AG08395 (cell line): Measurements from ENCODE around the gene PPM1H.

ENCODE experiments used
- DNase-seq: peaks from one replicate; pipeline ENCODE4 v3.0.0; 2012; ENCODE audit warnings: mixed read lengths, low spot score

Gene PPM1H

DNA sequence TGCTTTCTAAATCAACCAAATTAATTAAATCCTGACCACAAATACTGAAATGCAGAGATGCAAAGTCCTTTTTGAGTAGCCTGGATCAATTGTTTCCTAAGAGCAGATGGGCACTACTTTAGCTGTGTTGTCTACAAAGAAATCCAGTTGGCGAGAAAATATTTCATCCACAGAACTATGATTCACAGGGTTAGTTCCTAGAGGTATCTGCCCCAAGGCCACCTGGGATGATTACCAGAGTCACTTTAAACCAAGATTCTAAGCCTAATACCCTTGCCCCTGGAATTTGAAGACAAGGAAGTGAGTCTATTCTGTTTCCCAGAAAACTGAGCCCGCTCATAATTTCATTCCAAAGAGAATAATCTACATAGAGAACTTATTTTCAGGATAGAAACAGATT lies 198.4 kb downstream of the PPM1H start:
- no peak for DNase-seq

DNA sequence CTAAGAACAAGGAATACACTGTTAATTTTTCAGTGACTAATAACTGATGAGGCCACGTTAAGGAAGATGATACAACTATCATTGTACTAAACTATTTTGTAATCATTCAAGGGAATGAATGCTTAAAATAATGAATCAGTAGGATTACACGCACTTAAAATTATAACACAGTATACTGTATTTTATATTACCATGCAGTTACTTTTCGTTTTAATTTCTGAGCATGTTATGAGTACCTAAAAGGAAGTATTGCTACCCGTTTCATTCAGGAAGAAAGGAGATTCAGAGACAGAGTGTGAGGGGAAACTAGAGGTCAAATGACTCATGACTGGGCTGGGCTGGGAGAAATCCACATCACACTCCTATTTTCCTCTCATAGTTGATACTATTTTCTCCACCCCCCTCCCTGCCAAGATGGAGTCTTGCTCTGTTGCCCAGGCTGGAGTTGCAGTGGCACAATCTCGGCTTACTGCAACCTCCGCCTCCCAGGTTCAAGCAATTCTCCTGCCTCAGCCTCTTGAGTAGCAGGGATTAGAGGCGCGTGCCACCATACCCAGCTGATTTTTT lies 202.0 kb downstream of the PPM1H start:
- DNase-seq = peak; percentile 74

DNA sequence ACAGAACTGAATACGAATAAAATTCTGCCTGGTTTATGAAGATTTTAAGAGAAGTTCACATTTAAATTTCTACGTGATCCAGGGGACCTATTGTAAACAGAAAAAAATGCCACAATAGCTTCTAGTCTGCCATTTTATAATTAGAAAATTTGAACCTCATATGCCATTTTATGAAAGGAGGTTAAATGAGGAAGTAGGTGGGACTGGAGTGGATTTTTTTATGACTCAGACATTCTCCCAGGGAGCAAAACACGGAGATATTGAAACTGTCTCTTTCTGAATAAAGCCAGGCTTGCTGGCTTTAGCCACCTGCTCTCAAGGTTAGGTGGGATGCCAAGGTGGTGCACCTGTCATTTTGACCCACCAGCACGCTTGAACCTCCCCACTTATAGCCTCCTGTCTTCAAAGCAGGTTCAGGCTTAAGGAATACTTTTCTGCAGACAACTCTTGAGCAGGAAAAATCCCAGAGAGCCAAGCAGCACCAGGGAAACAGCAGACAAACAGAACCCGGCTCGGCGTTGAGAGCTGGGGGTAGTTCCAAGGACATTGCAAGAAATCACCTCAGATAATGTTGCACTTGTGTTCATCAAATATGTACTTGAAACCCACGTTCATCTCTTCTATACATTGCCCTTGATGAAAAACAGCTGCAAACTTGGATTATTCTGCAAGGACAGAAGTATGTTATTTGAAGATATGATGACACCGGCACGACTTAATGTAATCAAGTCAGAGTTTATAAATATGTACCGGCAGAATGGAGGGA lies 203.7 kb downstream of the PPM1H start:
- DNase-seq = peak; percentile 54

DNA sequence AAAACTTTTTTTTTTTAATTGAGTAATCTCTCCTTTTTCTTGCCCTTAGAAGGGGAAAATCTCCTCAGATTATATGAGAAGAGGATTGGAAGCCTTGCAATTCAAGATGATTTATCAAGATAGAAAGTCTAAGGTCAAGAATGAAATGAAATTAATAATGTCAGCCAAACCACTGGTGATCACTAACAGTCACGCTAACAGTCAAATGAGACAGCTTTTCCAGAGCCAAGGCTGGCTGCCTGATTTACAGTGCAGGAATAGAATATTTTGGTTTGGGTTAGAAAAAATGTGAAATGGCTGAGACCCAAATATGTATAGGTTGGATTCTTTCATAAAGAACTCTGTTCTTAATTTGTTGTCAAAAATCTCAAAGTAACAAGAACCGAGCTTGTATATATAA lies 204.3 kb downstream of the PPM1H start:
- peak; percentile 59 for DNase-seq

DNA sequence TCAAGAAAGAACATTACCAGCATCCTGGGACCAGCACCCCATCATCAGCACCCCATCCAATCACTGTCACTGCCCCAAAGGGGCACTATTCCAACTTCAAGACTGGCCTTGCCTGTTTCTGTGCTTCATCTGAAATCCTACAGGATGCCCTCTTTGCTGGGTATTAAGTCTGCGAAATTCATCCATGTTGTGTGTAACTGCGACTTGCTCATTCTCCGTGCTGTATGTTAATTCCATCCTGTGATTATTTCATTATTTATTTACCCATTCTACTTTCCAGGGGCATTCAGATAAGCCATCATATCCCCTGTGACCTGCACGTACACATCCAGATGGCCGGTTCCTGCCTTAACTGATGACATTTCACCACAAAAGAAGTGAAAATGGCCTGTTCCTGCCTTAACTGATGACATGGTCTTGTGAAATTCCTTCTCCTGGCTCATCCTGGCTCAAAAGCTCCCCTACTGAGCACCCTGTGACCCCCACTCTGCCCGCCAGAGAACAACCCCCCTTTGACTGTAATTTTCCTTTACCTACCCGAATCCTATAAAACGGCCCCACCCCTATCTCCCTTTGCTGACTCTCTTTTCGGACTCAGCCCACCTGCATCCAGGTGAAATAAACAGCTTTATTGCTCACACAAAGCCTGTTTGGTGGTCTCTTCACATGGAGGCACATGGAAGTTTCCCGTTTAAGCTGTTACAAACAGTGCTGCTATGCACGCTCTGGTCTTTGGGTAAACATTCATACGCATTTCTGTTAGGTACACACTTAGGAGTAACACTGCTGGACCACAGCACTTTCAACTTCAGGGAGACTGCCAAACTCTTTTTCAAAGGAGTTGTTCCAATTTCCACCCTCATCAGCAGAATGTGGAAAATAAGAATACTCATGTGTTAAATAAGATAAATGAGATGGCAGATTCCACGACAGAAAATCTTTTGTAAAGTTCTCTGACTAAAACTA lies 205.1 kb downstream of the PPM1H start:
- peak; percentile 20 for DNase-seq

- no peak for DNase-seq
Observed at GRCh38 chr12:62728741-62729140, 206.2 kb downstream of the PPM1H start.

DNA sequence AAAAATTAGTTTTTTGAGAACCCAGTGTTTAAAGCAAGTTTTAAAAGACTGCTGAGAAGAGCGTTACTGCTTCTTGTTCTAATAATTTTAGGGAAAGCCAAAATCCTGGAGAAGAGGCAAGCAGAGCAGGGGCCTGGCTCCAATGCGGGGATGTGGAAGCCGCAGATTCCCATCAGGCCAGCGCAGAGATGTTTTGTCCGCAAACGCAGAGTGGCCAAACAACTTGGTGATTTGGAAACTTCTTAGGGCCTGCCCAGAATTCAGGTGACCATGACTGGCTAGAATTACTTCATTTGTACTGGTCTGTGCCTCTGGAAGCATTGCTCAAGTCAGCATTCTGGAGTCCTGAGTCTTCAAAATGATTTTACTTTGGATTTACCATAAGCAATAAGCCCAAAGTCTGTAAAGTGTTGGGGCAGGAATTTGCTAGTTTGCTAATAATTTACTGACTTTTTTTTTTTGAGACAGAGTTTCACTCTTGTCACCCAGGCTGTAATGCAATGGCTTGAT lies 208.4 kb downstream of the PPM1H start:
- DNase-seq = no peak

DNA sequence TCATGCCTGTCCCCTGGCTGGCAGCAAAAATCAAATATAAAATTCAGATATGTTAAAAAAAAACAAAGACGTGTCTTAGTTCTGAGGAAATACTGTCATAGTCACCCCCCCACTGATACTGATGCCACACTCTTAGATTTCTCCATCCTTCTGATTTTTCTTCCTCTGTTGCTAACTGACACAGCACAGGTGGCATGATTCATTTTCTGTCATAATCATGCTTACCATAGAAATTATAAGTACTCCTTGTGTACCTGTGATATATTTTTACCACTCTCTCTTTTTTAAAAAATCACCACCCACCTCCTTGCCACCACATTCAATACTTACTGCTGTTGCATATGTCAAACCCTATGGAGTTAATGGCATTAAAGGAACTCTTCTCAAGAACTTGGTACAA lies 209.2 kb downstream of the PPM1H start:
- no peak for DNase-seq

DNA sequence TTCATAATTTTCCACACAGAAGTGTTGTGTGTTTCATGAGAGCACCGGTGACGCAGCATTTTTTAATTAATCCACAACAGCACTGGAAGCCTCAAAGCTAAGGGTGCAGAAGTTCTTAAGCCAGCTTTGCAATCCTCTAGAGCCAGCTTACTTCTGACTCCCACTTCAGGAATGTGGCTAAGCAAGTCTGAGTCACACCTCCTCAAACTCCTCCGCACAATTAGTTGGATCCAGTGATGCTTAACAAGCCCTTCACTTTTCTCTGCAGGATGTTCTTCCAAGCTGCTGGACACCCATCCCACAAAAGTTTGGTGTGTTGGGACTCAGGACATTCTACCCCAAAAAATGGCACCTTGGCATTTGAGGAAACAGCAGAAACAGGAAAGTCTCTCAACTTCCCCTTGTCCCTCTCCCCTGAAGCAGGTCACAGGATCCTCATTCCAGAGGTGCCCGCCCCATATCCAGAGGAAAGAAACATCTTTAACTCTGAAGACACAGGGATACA lies 210.0 kb downstream of the PPM1H start:
- peak; percentile 91 for DNase-seq

- no peak for DNase-seq
Observed at GRCh38 chr12:62724285-62724684, 210.7 kb downstream of the PPM1H start.

GRCh38 chr12:62722971-62723680 lies 211.8 kb downstream of the PPM1H start:
- DNase-seq = no peak

DNA sequence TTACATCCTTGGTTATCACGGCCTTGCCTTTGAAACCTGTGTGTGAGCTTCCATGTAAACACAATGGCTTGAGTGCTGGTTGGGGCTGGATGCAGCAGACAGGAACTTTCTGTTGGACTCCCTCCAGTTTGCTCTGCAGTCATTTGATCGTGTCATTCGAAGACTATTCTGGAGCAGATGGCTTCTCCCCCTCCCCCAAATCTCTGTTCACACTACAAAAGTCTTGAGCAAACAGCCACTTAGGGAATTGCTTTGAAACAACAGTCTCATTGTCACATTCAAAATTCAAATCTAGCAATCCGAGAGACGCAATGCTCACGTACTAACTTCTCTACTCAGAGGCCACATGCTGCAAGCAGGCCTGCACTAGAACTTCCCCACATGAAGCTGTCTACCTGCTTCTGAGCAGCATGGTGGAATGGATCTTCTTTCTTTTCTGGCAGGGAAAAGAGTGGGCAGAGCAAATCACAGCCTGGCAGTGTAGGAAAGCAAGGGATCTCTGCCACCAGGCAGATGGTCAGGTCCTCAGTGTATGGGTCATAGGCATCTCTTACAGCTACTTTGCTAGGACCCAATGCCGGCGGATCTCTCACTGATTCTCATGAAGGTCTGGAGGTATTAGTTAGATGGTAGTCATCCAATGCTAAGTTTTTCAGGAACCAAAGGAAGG lies 214.2 kb downstream of the PPM1H start:
- peak; percentile 65 for DNase-seq

DNA sequence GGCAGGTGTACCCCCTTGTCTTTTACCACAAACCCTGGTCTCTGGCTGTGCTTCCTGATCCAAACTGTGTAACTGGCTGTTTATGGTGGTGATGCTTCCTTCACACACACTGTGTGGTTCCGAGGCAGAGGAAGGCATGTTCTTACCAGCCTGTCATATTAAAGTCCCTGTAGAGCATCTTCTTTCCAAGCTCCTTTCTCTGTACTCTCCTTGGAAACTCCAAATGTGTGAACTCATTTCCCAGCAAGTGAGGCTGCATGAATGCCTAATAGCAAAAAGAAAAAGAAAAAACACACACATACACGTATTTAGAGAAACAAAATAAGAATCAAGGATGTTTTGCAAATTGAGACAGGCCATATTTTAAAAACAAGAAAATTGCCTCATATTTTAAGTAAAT lies 214.9 kb downstream of the PPM1H start:
- no peak for DNase-seq

GRCh38 chr12:62718762-62719426 lies 216.1 kb downstream of the PPM1H start:
- DNase-seq = no peak

DNA sequence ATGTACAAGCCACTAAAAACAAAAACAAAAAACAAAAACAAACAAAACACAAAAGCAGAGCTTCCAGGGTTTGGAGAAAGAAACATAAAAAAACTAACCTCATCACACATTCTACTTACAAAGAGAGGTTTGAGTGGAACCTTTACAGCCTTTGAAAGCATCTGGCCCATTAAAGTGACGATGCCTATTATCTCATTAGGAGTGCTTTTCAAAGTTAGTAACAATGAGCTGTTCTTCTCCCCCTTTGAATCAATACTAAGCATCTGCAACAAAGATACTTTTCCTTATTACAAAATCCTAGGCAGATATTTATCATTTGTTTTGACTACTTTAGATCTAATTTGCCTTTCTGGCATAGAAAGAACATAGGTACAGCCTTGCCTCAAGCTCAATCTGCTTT lies 217.3 kb downstream of the PPM1H start:
- no peak for DNase-seq

DNA sequence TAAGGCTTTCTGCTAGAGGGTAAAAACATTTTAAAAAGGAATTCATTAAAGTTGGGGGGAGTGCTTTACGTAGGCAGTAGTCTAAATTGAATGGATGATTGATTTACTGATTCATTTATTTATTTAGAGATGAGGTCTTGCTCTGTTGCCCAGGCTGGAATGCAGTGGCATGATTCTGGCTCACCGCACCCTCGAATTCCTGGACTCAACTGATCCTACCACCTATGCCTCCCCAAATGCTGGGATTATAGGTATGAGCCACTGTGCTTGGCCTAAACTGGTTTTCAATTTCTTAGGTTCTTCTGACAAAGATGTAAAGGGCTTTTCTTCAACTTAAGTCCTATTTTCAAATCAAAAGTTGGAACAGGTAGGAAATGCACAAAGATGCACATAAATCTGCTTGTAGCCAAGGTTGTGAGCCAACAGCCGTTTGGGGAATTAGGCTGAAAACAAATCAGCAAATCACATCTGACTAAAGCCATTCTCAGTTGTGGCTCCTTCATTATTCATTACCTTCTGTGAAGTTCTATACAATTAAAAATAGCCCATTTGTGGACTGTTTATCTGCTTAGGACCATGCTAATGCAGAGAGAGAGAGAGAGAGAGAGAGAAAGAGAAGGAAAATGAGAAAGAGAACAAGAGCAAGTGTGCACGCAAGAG lies 218.0 kb downstream of the PPM1H start:
- DNase-seq = no peak

DNA sequence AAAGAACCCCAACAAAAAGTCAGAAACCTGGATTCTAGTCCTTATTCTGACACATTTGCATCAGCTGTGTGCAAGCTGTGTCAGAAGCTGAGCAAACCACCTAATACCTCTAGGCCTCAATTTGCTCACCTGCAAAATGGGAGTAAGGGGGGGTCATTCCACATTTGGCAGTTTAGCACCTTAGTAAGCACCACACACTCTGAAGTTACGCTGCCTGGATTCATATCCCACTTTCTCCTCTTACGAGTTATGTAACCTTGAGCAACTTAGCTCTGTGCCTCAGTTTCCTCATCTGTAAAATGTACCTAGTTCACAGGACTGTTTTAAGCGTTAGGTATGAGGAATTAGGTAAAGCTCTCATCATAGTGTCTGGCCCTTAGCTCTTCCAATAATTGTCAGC lies 218.9 kb downstream of the PPM1H start:
- no peak for DNase-seq

DNA sequence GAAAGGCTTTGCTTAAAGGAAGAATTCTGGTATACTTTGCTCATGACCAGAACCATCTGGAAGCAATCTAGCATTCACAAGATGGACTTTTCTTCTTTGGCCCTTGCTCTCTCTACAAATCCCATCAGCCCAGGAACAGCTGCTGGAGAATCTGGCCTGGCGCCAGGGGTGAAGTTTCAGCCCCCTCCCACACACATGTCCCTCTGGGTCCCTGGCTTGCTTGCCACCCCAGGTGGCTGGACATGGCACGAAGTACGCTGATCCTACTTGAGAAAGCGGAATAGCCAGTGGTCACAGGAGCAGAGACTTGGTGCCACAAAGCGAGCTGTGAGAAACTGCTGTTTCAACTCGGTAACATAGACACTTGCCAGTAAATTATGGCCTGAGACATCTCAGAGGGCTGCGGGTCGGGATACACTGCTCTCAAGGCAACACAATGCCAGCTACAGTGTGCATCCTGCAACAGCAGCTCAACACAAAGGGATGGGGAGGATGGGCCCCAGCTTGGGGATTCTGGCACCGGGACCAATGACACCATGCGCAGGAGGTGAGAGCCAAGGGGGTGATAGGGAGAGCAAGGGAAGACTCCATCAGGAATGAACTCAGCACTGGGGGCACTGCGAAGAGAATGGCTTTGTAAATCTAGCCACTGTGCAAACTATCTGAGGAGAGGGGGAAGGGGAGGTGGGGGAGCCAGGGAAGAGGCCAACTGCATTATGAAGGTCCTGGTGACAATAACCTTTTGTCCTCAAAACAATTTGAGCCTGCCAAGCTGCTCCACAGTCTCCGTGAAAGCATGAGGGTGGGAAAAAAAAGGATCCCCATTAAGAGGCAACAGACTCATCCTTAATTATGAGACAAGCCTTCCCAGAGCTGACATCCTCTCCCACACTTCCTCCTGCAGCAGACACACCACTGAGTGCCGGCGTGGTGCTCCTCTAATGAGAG lies 219.9 kb downstream of the PPM1H start:
- DNase-seq = no peak
